GM23338 (cell line): ENCODE data around the gene RNF41. TPM values are rescaled to one million over a fixed set of nuclear protein-coding genes. Genes with fewer than 3 reads are reported as not detected.
A peak's percentile ranks its signal among the peaks of the same experiment; 100 is the strongest.

Experiments
- ATAC-seq: fragments of 200-7000 bp; cut with Tn5 transposase; 3 replicates; pipeline ENCODE4 v1.9.1; 2020
- DNase-seq: peaks from one replicate; pipeline ENCODE4 v3.0.0-alpha.2; 2015; ENCODE audit warnings: low spot score
- H2AFZ ChIP-seq: fragments of 200-600 bp; sonication (generic); 2 replicates; pipeline ENCODE4 v1.8.0; 2016; ENCODE audit warnings: antibody characterized with exemption, mild to moderate bottlenecking, moderate library complexity
- H3F3A ChIP-seq: fragments of 200-600 bp; sonication (generic); replicated peaks from 2 replicates; pipeline ENCODE4 v1.8.0; 2017; ENCODE audit warnings: antibody characterized with exemption, mixed run types, low read depth
- H3K27ac ChIP-seq: fragments of 200-600 bp; sonication (generic); 2 replicates; pipeline ENCODE4 v1.6.1; 2016; ENCODE audit warnings: low read depth
- H3K27me3 ChIP-seq: fragments of 200-600 bp; sonication (generic); 2 replicates; pipeline ENCODE4 v1.8.0; 2016; ENCODE audit warnings: mild to moderate bottlenecking, mixed run types, moderate library complexity; ENCODE audit not compliant: insufficient read depth
- H3K36me3 ChIP-seq: fragments of 200-600 bp; sonication (generic); 2 replicates; pipeline ENCODE4 v1.8.0; 2016; ENCODE audit warnings: mild to moderate bottlenecking; ENCODE audit not compliant: insufficient read depth
- H3K4me1 ChIP-seq: fragments of 200-600 bp; sonication (generic); 2 replicates; pipeline ENCODE4 v1.8.0; 2016; ENCODE audit warnings: mild to moderate bottlenecking, moderate library complexity; ENCODE audit not compliant: insufficient read depth
- H3K4me2 ChIP-seq: fragments of 200-600 bp; sonication (generic); 2 replicates; pipeline ENCODE4 v1.7.1; 2017; ENCODE audit warnings: mixed run types
- H3K4me3 ChIP-seq: fragments of 200-600 bp; sonication (generic); 2 replicates; pipeline ENCODE4 v1.6.1; 2016; ENCODE audit warnings: mixed run types
- H3K79me2 ChIP-seq: fragments of 200-600 bp; sonication (generic); replicated peaks from 2 replicates; pipeline ENCODE4 v1.8.0; 2017; ENCODE audit warnings: mild to moderate bottlenecking; ENCODE audit not compliant: insufficient read depth
- H3K9me2 ChIP-seq: fragments of 200-600 bp; sonication (generic); 2 replicates; pipeline ENCODE4 v1.8.0; 2017; ENCODE audit not compliant: insufficient read depth
- H4K20me1 ChIP-seq: fragments of 200-600 bp; sonication (generic); replicated peaks from 2 replicates; pipeline ENCODE4 v1.8.0; 2017; ENCODE audit warnings: mild to moderate bottlenecking; ENCODE audit not compliant: insufficient read depth
- H3K27ac Mint-ChIP-seq: 2 replicates; pipeline ENCODE4 v1.8.0; 2020; ENCODE audit warnings: inconsistent platforms, mild to moderate bottlenecking, moderate library complexity, mixed read lengths
- H3K27me3 Mint-ChIP-seq: 3 replicates; pipeline ENCODE4 v1.8.0; 2022; ENCODE audit warnings: low read depth, mild to moderate bottlenecking, moderate library complexity, mixed read lengths, inconsistent platforms; ENCODE audit not compliant: insufficient read depth, poor library complexity
- H3K36me3 Mint-ChIP-seq: 3 replicates; pipeline ENCODE4 v1.8.0; 2021; ENCODE audit warnings: low read depth, mild to moderate bottlenecking, inconsistent platforms, moderate library complexity, mixed read lengths
- H3K4me1 Mint-ChIP-seq: 3 replicates; pipeline ENCODE4 v1.8.0; 2020; ENCODE audit warnings: mild to moderate bottlenecking, inconsistent platforms, mixed read lengths
- H3K4me3 Mint-ChIP-seq: 3 replicates; pipeline ENCODE4 v1.8.0; 2021; ENCODE audit warnings: moderate library complexity, mild to moderate bottlenecking, inconsistent platforms, mixed read lengths
- H3K9me3 Mint-ChIP-seq: 3 replicates; pipeline ENCODE4 v1.8.0; 2020; ENCODE audit warnings: moderate library complexity, mild to moderate bottlenecking, inconsistent platforms, mixed read lengths
- ETS1 ChIP-seq: IDR thresholded peaks from 2 replicates; pipeline ENCODE4 v1.6.1; 2016; ENCODE audit warnings: antibody characterized with exemption
- EZH2 ChIP-seq: fragments of 200-600 bp; sonication (generic); IDR thresholded peaks from one replicate; pipeline ENCODE4 v1.8.0; 2017; ENCODE audit warnings: antibody characterized with exemption, mild to moderate bottlenecking, low read depth; ENCODE audit not compliant: unreplicated experiment
- POLR2AphosphoS5 ChIP-seq: IDR thresholded peaks from 2 replicates; pipeline ENCODE4 v1.6.1; 2016; ENCODE audit warnings: antibody characterized with exemption, low read depth
- REST ChIP-seq: IDR thresholded peaks from one replicate; pipeline ENCODE4 v1.6.1; 2018; ENCODE audit warnings: antibody characterized with exemption; ENCODE audit not compliant: unreplicated experiment
- STAT1 ChIP-seq: IDR thresholded peaks from one replicate; pipeline ENCODE4 v1.6.1; 2016; ENCODE audit warnings: antibody characterized with exemption; ENCODE audit not compliant: unreplicated experiment
- ZNF114 ChIP-seq: fragments of 250-450 bp; sonication (Bioruptor Pico); IDR thresholded peaks from 2 replicates; pipeline ENCODE4 v1.5.0; 2020; ENCODE audit warnings: mild to moderate bottlenecking, moderate library complexity
- ZNF331 ChIP-seq: fragments of 250-450 bp; sonication (Bioruptor Pico); IDR thresholded peaks from 2 replicates; pipeline ENCODE4 v1.5.0; 2020; ENCODE audit warnings: low read depth, mild to moderate bottlenecking, moderate library complexity
- ZNF462 ChIP-seq: fragments of 250-450 bp; sonication (Bioruptor Pico); IDR thresholded peaks from 2 replicates; pipeline ENCODE4 v1.5.0; 2020; ENCODE audit warnings: mild to moderate bottlenecking, moderate library complexity
- polyA plus RNA-seq: library from polyadenylated mRNA; unstranded; fragments of >200 nt; fragmentation: Nextera tagmentation; extraction: Ambion mirVana; gene quantifications from 2 replicates; pipeline ENCODE4 v1.2.1, GENCODE V29; 2016
- total RNA-seq: library from RNA; depleted of rRNA; stranded (reverse); fragments of >200 nt; shearing (Covaris generic); gene quantifications from 2 replicates; pipeline ENCODE4 v1.2.3, GENCODE V29; 2014
- TF ChIP-seq, protein P1 (sequence below), 2 experiments: fragments of 200-600 bp in 1 of 2; sonication (generic) in 1 of 2; conservative IDR thresholded peaks; 2 replicates each; pipeline versions ENCODE4 v1.5.1 to v1.6.1; 2016 to 2017; ENCODE audit warnings: antibody characterized with exemption in 2 of 2, low read depth in 2 of 2, mild to moderate bottlenecking in 2 of 2, moderate library complexity in 1 of 2

Gene RNF41
- total and polyA plus RNA-seq, 2 experiments from 2014 or later, result 15.3 to 77.1 TPM

DNA sequence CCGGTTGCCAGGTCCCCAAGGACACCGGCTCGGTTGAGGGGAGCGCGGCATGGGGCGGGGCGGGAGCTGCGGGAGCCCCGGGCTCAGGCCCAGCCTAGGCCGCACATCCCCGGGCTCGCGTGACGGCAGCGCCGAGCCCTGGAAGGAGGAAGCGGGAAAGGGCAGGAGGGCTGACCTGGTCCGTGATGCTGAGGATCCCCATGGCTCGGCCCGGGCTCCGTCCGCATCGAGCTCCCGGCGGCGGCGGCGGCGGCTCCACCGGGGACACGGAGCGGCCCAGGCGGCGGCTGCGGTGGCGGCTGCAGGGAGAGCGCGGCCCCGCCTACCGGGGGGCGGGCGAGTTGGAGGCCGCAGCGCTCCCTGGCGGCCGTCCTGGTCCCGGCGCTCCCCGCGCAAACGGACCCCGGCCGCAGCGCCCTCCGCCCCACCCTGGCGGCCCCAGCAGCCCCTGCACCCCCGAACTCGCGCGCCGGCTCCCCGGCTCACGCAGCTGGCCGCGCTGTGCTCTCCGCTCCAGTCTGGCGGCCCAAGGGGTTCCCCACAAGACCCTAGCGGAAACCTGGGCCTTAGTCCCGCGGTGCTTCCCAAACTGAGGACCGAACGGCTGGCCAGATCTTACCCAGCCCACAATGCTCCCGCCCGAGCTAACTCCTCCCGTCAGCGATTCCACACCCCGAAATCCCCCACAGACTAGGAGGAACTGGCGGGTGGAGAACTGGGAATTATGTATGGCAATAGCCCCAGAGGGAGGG, 36.5 kb upstream of the RNF41 start, which contains the start of gene ANKRD52:
TSS of gene ANKRD52 (minus strand) at position 317 of the 752 bp plus-strand sequence. CDS start at position 202, 115 bp downstream.
- H4K20me1 ChIP-seq, result peaks cover 16% of the 10 kb centered on the region
- Mint-ChIP-seq H3K9me3 (no peaks in the 10 kb centered on the region; the same call in 1 of the 3 replicates), H3K4me3 (peak within 1 kb of the TSS; percentile 94), H3K27ac (peak within 1 kb of the TSS; percentile 85), H3K36me3 (peaks cover 33% of the 10 kb centered on the region), H3K4me1 (peaks cover 18% of the 10 kb centered on the region), H3K27me3 (peaks cover 18% of the 10 kb centered on the region)
- H3K4me1 ChIP-seq, result peaks cover 17% of the 10 kb centered on the region
- DNase-seq, result peak; percentile 87
- H3K79me2 ChIP-seq, result peaks cover 13% of the 10 kb centered on the region; the same call in 1 of the 2 replicates
- H3K27me3 ChIP-seq, result no peaks in the 10 kb centered on the region
- peak; percentile 82 for ATAC-seq
- H3K4me2 ChIP-seq, result peak within 1 kb of the TSS; percentile 99
- peak within 1 kb of the TSS; percentile 95 for H3K4me3 ChIP-seq
- H3K9me2 ChIP-seq, result no peaks in the 10 kb centered on the region
- peak within 1 kb of the TSS; percentile 100 for H2AFZ ChIP-seq
- H3K36me3 ChIP-seq, result peaks cover 32% of the 10 kb centered on the region
- H3F3A ChIP-seq, result peaks cover 27% of the 10 kb centered on the region
- peak within 1 kb of the TSS; percentile 84 for H3K27ac ChIP-seq
- TF ChIP-seq REST (no peak), ZNF462 (no peak), STAT1 (no peak), ETS1 (no peak), POLR2AphosphoS5 (peak; percentile 63), EZH2 (no peak), ZNF331 (CRISPR knock-in tag) (no peak), ZNF114 (CRISPR knock-in tag) (no peak)
- TF ChIP-seq, protein P1, sequence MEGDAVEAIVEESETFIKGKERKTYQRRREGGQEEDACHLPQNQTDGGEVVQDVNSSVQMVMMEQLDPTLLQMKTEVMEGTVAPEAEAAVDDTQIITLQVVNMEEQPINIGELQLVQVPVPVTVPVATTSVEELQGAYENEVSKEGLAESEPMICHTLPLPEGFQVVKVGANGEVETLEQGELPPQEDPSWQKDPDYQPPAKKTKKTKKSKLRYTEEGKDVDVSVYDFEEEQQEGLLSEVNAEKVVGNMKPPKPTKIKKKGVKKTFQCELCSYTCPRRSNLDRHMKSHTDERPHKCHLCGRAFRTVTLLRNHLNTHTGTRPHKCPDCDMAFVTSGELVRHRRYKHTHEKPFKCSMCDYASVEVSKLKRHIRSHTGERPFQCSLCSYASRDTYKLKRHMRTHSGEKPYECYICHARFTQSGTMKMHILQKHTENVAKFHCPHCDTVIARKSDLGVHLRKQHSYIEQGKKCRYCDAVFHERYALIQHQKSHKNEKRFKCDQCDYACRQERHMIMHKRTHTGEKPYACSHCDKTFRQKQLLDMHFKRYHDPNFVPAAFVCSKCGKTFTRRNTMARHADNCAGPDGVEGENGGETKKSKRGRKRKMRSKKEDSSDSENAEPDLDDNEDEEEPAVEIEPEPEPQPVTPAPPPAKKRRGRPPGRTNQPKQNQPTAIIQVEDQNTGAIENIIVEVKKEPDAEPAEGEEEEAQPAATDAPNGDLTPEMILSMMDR (conservative IDR thresholded peaks at IDR 0.05; ENCODE audit: low read depth in 2 of 2), result peak; percentile 39 to 72; a peak in 3 of 4 replicates
